MM.1S (cell line): ENCODE results near the gene SOX21.

ENCODE experiments used
- DNase-seq: peaks from one replicate; pipeline ENCODE4 v3.0.0-alpha.2; 2015
- H2AFZ ChIP-seq: fragments of 300-600 bp; sonication (generic); 2 replicates; pipeline ENCODE4 v1.6.0; 2016; ENCODE audit warnings: antibody characterized with exemption, low read length
- H3F3A ChIP-seq: fragments of 300-600 bp; sonication (generic); 2 replicates; pipeline ENCODE4 v1.6.1; 2016; ENCODE audit warnings: mild to moderate bottlenecking, antibody characterized with exemption, low read length, moderate library complexity, mixed read lengths; ENCODE audit not compliant: insufficient read depth
- H3K27ac ChIP-seq: fragments of 300-600 bp; sonication (generic); 2 replicates; pipeline ENCODE4 v1.5.1; 2016; ENCODE audit warnings: mild to moderate bottlenecking, low read length
- H3K27me3 ChIP-seq: fragments of 300-600 bp; sonication (generic); replicated peaks from 2 replicates; pipeline ENCODE4 v1.6.0; 2016; ENCODE audit warnings: low read length; ENCODE audit not compliant: insufficient read depth
- H3K36me3 ChIP-seq: fragments of 300-600 bp; sonication (generic); replicated peaks from 2 replicates; pipeline ENCODE4 v1.6.1; 2016; ENCODE audit warnings: mild to moderate bottlenecking, low read length, mixed read lengths; ENCODE audit not compliant: insufficient read depth
- H3K4me1 ChIP-seq: fragments of 300-600 bp; sonication (generic); 2 replicates; pipeline ENCODE4 v1.6.1; 2016; ENCODE audit warnings: low read length, mixed read lengths
- H3K4me2 ChIP-seq: fragments of 300-600 bp; sonication (generic); 2 replicates; pipeline ENCODE4 v1.6.0; 2016; ENCODE audit warnings: low read depth, low read length
- H3K4me3 ChIP-seq: fragments of 300-600 bp; sonication (generic); 2 replicates; pipeline ENCODE4 v1.5.1; 2016; ENCODE audit warnings: low read length, mixed read lengths
- H3K79me2 ChIP-seq: fragments of 300-600 bp; sonication (generic); 2 replicates; pipeline ENCODE4 v1.6.1; 2016; ENCODE audit warnings: mixed run types, low read length, mixed read lengths
- H3K9ac ChIP-seq: fragments of 300-600 bp; sonication (generic); 2 replicates; pipeline ENCODE4 v1.6.1; 2016; ENCODE audit warnings: low read length, mixed read lengths
- H3K9me2 ChIP-seq: fragments of 300-600 bp; sonication (generic); replicated peaks from 2 replicates; pipeline ENCODE4 v1.6.1; 2016; ENCODE audit warnings: mild to moderate bottlenecking, low read length, mixed read lengths; ENCODE audit not compliant: insufficient read depth
- H3K9me3 ChIP-seq: fragments of 300-600 bp; sonication (generic); replicated peaks from 2 replicates; pipeline ENCODE4 v1.6.1; 2016; ENCODE audit warnings: mild to moderate bottlenecking, low read length, mixed read lengths; ENCODE audit not compliant: insufficient read depth
- H4K20me1 ChIP-seq: fragments of 300-600 bp; sonication (generic); 2 replicates; pipeline ENCODE4 v1.6.1; 2016; ENCODE audit warnings: mild to moderate bottlenecking, low read length, moderate library complexity, mixed read lengths; ENCODE audit not compliant: insufficient read depth
- CTCF ChIP-seq: fragments of 300-600 bp; sonication (generic); IDR thresholded peaks from 2 replicates; pipeline ENCODE4 v1.5.1; 2016; ENCODE audit warnings: antibody characterized with exemption, low read length, mixed read lengths
- EZH2 ChIP-seq: fragments of 300-600 bp; sonication (generic); optimal IDR thresholded peaks from 2 replicates; pipeline ENCODE3; 2017; ENCODE audit warnings: low read depth, mild to moderate bottlenecking, antibody characterized with exemption, low read length, mixed read lengths
- EZH2phosphoT487 ChIP-seq: fragments of 300-600 bp; sonication (generic); IDR thresholded peaks from 2 replicates; pipeline ENCODE4 v1.6.1; 2018; ENCODE audit warnings: antibody characterized with exemption, low read length

Gene SOX21

GRCh38 chr13:94701313-94702180, 10.8 kb downstream of the SOX21 start:
- H3K27ac ChIP-seq, result no peak overlapping the region
- H4K20me1 ChIP-seq, result no peaks in the 10 kb centered on the region
- TF ChIP-seq EZH2phosphoT487, result no peak
- no peak for TF ChIP-seq EZH2
- TF ChIP-seq CTCF, result no peak
- no peak overlapping the region for H2AFZ ChIP-seq
- no peaks in the 10 kb centered on the region for H3K79me2 ChIP-seq
- no peaks in the 10 kb centered on the region for H3F3A ChIP-seq
- H3K4me2 ChIP-seq, result no peak overlapping the region
- no peak overlapping the region for H3K4me3 ChIP-seq
- H3K9me3 ChIP-seq, result no peaks in the 10 kb centered on the region
- H3K9ac ChIP-seq, result no peak overlapping the region
- H3K4me1 ChIP-seq, result no peaks in the 10 kb centered on the region
- no peaks in the 10 kb centered on the region for H3K36me3 ChIP-seq
- no peak for DNase-seq
- H3K27me3 ChIP-seq, result no peaks in the 10 kb centered on the region
- H3K9me2 ChIP-seq, result no peaks in the 10 kb centered on the region

DNA sequence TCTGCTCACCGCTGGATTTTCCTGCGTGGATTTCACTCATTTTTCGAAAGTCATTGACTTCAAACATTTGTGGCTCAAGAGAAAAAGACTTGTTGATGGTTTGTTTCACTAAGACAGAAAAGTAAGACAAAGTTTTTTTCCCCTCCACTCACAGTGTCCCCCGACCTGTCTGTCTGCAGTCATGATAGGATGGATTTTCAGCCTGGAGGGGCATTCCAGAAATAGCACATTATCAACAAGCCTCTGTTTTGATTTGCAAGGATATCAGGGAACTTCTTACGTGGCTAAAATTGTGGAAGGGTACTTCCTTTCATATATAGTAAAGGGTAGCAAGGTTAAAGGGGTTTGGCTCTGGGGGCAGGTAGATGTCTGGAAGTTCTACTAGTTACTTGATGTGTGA, 11.8 kb downstream of the SOX21 start:
- no peaks in the 10 kb centered on the region for H3K9me2 ChIP-seq
- no peak for TF ChIP-seq EZH2phosphoT487
- TF ChIP-seq CTCF, result no peak
- TF ChIP-seq EZH2, result no peak
- H3K4me2 ChIP-seq, result no peak overlapping the region
- no peak overlapping the region for H2AFZ ChIP-seq
- no peaks in the 10 kb centered on the region for H3K4me1 ChIP-seq
- H3K9ac ChIP-seq, result no peak overlapping the region
- H3K4me3 ChIP-seq, result no peak overlapping the region
- no peaks in the 10 kb centered on the region for H3K9me3 ChIP-seq
- H3K27me3 ChIP-seq, result no peaks in the 10 kb centered on the region
- no peaks in the 10 kb centered on the region for H3K36me3 ChIP-seq
- H4K20me1 ChIP-seq, result no peaks in the 10 kb centered on the region
- no peak overlapping the region for H3K27ac ChIP-seq
- DNase-seq, result no peak
- no peaks in the 10 kb centered on the region for H3F3A ChIP-seq
- H3K79me2 ChIP-seq, result no peaks in the 10 kb centered on the region

GRCh38 chr13:94700051-94700535, 12.3 kb downstream of the SOX21 start:
- H3K4me3 ChIP-seq, result no peak overlapping the region
- no peak overlapping the region for H2AFZ ChIP-seq
- no peaks in the 10 kb centered on the region for H3K4me1 ChIP-seq
- H3K79me2 ChIP-seq, result no peaks in the 10 kb centered on the region
- no peaks in the 10 kb centered on the region for H3K9me3 ChIP-seq
- H3K4me2 ChIP-seq, result no peak overlapping the region
- DNase-seq, result no peak
- no peaks in the 10 kb centered on the region for H3K27me3 ChIP-seq
- no peaks in the 10 kb centered on the region for H3K36me3 ChIP-seq
- H4K20me1 ChIP-seq, result no peaks in the 10 kb centered on the region
- no peak overlapping the region for H3K9ac ChIP-seq
- no peaks in the 10 kb centered on the region for H3K9me2 ChIP-seq
- TF ChIP-seq CTCF (no peak), EZH2phosphoT487 (no peak), EZH2 (no peak)
- no peak overlapping the region for H3K27ac ChIP-seq
- no peaks in the 10 kb centered on the region for H3F3A ChIP-seq
